Ishikawa (cell line): Measurements from ENCODE around the gene DEPDC1B.

Experiments used
- CEBPB ChIP-seq: IDR thresholded peaks from 2 replicates; pipeline ENCODE4 v1.6.1; 2012
- CREB1 ChIP-seq: IDR thresholded peaks from 2 replicates; pipeline ENCODE4 v1.6.1; 2012; ENCODE audit warnings: low read depth
- EGR1 ChIP-seq: IDR thresholded peaks from 2 replicates; pipeline ENCODE4 v1.6.1; 2012
- NFIC ChIP-seq: IDR thresholded peaks from 2 replicates; pipeline ENCODE4 v1.6.1; 2012
- RAD21 ChIP-seq: IDR thresholded peaks from 2 replicates; pipeline ENCODE4 v1.6.1; 2012; ENCODE audit warnings: low read depth
- TAF1 ChIP-seq: IDR thresholded peaks from 2 replicates; pipeline ENCODE4 v1.6.1; 2012; ENCODE audit warnings: low read depth, mild to moderate bottlenecking
- ZBTB7A ChIP-seq: IDR thresholded peaks from 2 replicates; pipeline ENCODE4 v1.6.1; 2012; ENCODE audit warnings: low read depth
- TF ChIP-seq, protein P1 (sequence below): IDR thresholded peaks from 2 replicates; pipeline ENCODE4 v1.6.1; 2012

DNA sequence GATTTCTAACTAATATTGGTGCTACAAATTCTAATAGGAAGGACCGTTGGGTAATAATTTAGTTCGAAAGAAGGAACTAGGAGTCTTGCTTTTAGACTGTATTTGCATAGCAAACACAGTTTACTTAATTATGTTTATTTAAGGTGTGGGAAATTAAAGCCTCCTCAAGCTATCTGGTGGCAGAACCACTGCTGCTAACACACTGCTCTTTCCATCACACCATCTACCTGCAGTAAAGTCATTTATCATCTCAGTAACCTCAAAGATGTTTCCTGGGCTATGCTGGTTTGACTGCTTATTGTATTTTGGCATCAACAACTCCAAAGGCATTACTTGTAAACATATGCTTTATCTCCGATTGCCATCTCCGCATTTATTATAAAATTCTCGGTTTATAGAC, 114.3 kb downstream of the DEPDC1B start:
- TF ChIP-seq RAD21 (no peak), TAF1 (no peak), CEBPB (no peak), ZBTB7A (no peak), EGR1 (no peak), NFIC (no peak), CREB1 (no peak)
- TF ChIP-seq, protein P1, sequence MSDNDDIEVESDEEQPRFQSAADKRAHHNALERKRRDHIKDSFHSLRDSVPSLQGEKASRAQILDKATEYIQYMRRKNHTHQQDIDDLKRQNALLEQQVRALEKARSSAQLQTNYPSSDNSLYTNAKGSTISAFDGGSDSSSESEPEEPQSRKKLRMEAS = no peak
